Right lung (tissue), 5 donors: ENCODE data around the gene SLC37A4. TPM values are rescaled to one million over a fixed set of nuclear protein-coding genes. Genes with fewer than 3 reads are reported as not detected.

Experiments
- DNase-seq, 2 donors: peaks; one replicate each; pipeline ENCODE4 v3.0.0-alpha.2; 2013
- polyA plus RNA-seq, 5 donors: library from polyadenylated mRNA; unstranded; fragments of 120-200 nt; gene quantifications; one replicate each; pipeline versions ENCODE4 v1.2.1 to v1.2.3, GENCODE V29; 2013; ENCODE audit warnings: inconsistent platforms in 1 of 5, low replicate concordance in 1 of 5; ENCODE audit not compliant: insufficient read length in 5 of 5, insufficient read depth in 1 of 5

Gene SLC37A4
- polyA plus RNA-seq, 5 donors: 23.1 to 30.1 (median 24.3) TPM

GRCh38 chr11:118979434-118979833 lies 51.2 kb downstream of the SLC37A4 start:
- DNase-seq: no peak

DNA sequence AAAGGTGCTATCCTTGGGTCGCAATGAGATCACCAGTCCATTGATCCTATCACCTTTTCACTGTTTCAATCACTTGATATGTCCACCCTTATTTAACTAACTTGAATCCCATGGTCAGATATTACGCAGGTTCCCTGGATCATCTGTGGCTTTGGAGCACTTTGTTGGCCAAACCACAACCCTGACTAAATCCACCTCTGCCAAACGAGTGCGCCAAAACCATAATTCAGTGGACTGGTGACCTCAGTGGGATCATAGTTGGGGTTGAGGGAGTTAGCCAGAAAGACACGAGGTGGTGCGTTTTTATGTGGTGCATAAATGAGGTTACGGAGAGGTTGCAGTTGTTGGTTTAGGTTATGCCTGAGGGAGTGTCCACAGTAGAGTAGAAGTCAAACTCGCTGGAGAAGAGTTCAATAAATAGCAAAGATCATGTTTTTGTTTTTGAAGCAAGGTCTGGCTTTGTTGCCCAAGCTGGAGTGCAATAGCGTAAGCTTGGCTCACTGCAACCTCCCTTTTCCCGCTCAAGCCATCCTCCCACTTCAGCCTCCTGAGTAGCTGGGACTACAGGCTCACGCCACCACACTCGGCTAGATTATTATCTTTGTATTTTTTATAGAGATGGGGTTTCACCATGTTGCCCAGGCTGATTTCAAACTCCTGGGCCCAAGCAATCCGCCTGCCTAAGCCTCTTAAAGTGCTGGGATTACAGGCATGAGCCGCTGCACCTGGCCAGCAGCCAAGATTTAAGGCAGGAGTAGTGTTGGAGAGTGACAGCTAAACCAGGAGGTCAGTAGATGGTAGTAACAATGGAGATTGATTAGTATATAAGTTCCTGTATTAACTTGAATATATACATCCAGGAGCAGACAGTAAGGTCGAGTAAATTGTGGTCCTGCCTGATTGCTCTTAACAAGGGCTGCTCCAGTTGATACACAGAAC lies 54.6 kb downstream of the SLC37A4 start:
- DNase-seq: no peak

Other genes starting within 250 kb of the SLC37A4 start
- 100 to 1,000 TPM in 4 of 5 donors, 10 to 100 TPM in 1; 96.5 to 140 (median 127) TPM for gene DDX6, start 239.7 kb downstream of the SLC37A4 start, polyA plus RNA-seq
- gene CXCR5, start 147.0 kb downstream of the SLC37A4 start, polyA plus RNA-seq: not detected
- gene BCL9L, start 105.0 kb downstream of the SLC37A4 start, polyA plus RNA-seq: 10 to 100 TPM; 27.4 to 65.1 (median 52.0) TPM
- gene UPK2, start 74.6 kb downstream of the SLC37A4 start, polyA plus RNA-seq: 1 to 10 TPM; 1.9 to 3.8 (median 3.4) TPM
- gene FOXR1, start 59.1 kb downstream of the SLC37A4 start, polyA plus RNA-seq: under 1 TPM in 2 of 5 donors, not detected in 3; 0.10 to 0.27 TPM
- gene CENATAC, start 32.7 kb downstream of the SLC37A4 start, polyA plus RNA-seq: 10 to 100 TPM; 31.7 to 44.6 (median 38.3) TPM
- 1,000 to 10,000 TPM; 1,442 to 1,768 (median 1,521) TPM for gene RPS25, start 12.5 kb downstream of the SLC37A4 start, polyA plus RNA-seq
- gene TRAPPC4, start 12.1 kb downstream of the SLC37A4 start, polyA plus RNA-seq: 10 to 100 TPM; 67.9 to 96.9 (median 72.4) TPM
- 10 to 100 TPM; 62.2 to 92.3 (median 70.6) TPM for gene HYOU1, start 26.3 kb upstream of the SLC37A4 start, polyA plus RNA-seq
- gene VPS11, start 36.9 kb upstream of the SLC37A4 start, polyA plus RNA-seq: 10 to 100 TPM; 49.5 to 61.1 (median 54.0) TPM
- 10 to 100 TPM; 21.9 to 33.8 (median 25.8) TPM for gene HMBS, start 54.0 kb upstream of the SLC37A4 start, polyA plus RNA-seq
- gene DPAGT1, start 71.0 kb upstream of the SLC37A4 start, polyA plus RNA-seq: 10 to 100 TPM; 45.2 to 54.4 (median 51.1) TPM
- gene C2CD2L, start 76.5 kb upstream of the SLC37A4 start, polyA plus RNA-seq: 1 to 10 TPM; 6.2 to 9.8 (median 9.0) TPM
- 10 to 100 TPM; 31.5 to 44.4 (median 36.4) TPM for gene HINFP, start 90.7 kb upstream of the SLC37A4 start, polyA plus RNA-seq
- gene ABCG4, start 118.2 kb upstream of the SLC37A4 start, polyA plus RNA-seq: 1 to 10 TPM; 1.0 to 1.4 (median 1.2) TPM
- 10 to 100 TPM in 2 of 5 donors, 1 to 10 TPM in 3; 9.5 to 14.4 (median 9.9) TPM for gene NLRX1, start 137.8 kb upstream of the SLC37A4 start, polyA plus RNA-seq
- gene NHERF4, start 154.6 kb upstream of the SLC37A4 start, polyA plus RNA-seq: 1 to 10 TPM in 3 of 5 donors, under 1 TPM in 2; 0.38 to 1.3 (median 1.1) TPM
- gene CBL, start 175.5 kb upstream of the SLC37A4 start, polyA plus RNA-seq: 10 to 100 TPM; 16.1 to 22.8 (median 20.5) TPM